ENCODE data around the gene BAG2. TPM values are rescaled to one million over a fixed set of nuclear protein-coding genes. Genes with fewer than 3 reads are reported as not detected.

The BAG2 gene
- total and polyA plus RNA-seq, 2 of the 13 experiments (the other 11 are each of a cell fraction or from before 2014, with no cell fraction given), result 5.7 to 15.1 TPM

GRCh38 chr6:57172136-57173055 is at the start of gene BAG2 (continued):
- TF ChIP-seq ZNF616 (CRISPR knock-in tag; IDR thresholded peaks at IDR 0.05; ENCODE audit: low read depth), result 0 out of 2 replicates have a peak, but pooled peaks have one; percentile 26
- no peak for TF ChIP-seq GABPA (IDR thresholded peaks at IDR 0.05; ENCODE audit: low read depth, low read length)
- TF ChIP-seq GABPA (CRISPR knock-in tag; IDR thresholded peaks at IDR 0.05; ENCODE audit: low read depth), result no peak
- no peak for TF ChIP-seq ZNF264 (CRISPR knock-in tag; IDR thresholded peaks at IDR 0.05)
- TF ChIP-seq SAP130 (CRISPR knock-in tag; IDR thresholded peaks at IDR 0.05; ENCODE audit: low read depth), result peak; percentile 89
- TF ChIP-seq TMF1 (CRISPR knock-in tag; IDR thresholded peaks at IDR 0.05; ENCODE audit: low read depth), result peak; percentile 86; the same call in 1 of the 2 replicates
- peak; percentile 62; the same call in 1 of the 2 replicates for TF ChIP-seq ZNF646 (CRISPR knock-in tag; IDR thresholded peaks at IDR 0.05)
- peak; percentile 86 for TF ChIP-seq MED8 (CRISPR knock-in tag; IDR thresholded peaks at IDR 0.05; ENCODE audit: insufficient replicate concordance)
- peak; percentile 33; the same call in 1 of the 2 replicates for TF ChIP-seq STAT5B (CRISPR knock-in tag; IDR thresholded peaks at IDR 0.05)
- TF ChIP-seq ZBTB39 (CRISPR knock-in tag; IDR thresholded peaks at IDR 0.05), result 0 out of 2 replicates have a peak, but pooled peaks have one; percentile 76
- TF ChIP-seq SP140L (CRISPR knock-in tag; IDR thresholded peaks at IDR 0.05; ENCODE audit: borderline replicate concordance), result no peak; the same call in 1 of the 2 replicates
- peak; percentile 81 for TF ChIP-seq ZNF605 (CRISPR knock-in tag; IDR thresholded peaks at IDR 0.05)
- TF ChIP-seq ZFX (CRISPR knock-in tag; IDR thresholded peaks at IDR 0.05; ENCODE audit: low read depth), result peak; percentile 76; the same call in 1 of the 2 replicates
- peak; percentile 83 for TF ChIP-seq ZNF704 (CRISPR knock-in tag; IDR thresholded peaks at IDR 0.05; ENCODE audit: borderline replicate concordance)
- TF ChIP-seq ZBTB2 (CRISPR knock-in tag; IDR thresholded peaks at IDR 0.05; ENCODE audit: low read depth), result no peak
- TF ChIP-seq FOXA3 (CRISPR knock-in tag; IDR thresholded peaks at IDR 0.05), result no peak

Measured in HepG2 (cell line).